Measurements from ENCODE around the gene FABP6.

FABP6 gene

DNA sequence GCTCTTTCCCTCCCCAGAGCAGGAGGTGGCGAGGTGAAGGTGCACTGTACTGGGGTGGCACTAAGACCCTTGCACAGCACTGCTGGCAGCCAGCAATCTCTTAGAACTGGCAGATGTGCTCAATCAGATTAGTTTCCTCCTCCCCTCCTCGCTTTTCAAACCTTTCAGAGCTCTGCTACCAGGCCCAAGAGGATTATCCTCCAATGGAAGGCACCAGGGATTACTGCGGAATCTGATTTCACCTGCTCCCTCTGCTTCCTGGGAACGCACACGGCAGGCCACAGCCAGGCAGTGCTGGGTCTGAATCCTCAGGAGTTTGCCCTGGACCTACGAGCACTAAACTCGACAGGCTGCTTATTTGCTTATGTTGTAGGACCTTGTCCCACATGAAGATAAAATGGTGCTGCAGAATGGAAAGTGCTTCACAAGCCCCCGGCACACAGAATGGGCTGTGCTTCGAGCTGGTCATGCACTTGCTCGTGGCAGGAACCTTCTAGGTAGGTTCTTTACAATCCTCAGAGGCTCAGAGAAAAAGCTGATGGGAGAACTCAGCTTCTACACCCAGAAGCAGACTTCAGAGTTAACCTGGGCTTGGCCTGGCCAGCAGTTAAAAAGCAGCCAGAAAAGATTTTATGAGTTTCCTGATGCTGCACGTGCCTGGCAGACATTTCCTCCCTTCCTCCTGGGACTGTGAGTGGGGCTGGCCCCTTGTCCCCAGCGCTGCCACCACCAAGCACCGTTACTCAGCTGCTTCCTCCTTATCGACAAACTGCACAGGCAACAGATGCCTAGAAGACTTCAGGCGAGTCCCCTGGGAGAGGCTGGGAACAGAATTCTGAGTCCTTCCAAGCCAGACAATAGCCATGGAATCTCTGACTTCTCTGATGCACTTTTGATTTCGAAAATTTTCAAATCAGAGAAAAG lies 33.1 kb downstream of the FABP6 start:
- DNase-seq (ENCODE audit: low spot score) = no peak

DNA sequence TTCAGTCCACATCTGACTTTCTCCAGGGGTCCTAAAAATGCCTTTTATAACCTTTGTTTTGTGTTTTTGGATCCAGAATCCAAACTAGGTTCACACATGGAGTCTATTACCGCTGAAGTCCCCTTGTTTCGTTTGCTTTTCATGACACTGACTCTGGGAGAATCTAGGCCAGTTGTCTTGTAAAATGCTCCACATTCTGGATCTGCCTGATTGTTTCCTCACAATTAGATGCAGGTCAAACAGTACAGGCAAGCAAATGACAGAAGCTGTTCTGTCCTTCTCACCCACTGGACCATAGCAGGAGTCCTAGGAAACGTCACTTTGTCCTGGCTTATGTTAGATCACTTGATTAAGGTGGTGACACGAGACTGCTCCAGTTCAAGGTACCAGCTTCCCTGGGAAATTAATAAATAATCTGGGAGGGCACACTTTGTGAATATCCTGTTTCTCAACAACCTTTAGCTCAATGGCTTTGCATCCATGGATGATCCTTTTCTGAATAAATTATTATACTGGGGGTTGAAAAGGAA lies 34.1 kb downstream of the FABP6 start:
- no peak for DNase-seq (ENCODE audit: low spot score)

DNA sequence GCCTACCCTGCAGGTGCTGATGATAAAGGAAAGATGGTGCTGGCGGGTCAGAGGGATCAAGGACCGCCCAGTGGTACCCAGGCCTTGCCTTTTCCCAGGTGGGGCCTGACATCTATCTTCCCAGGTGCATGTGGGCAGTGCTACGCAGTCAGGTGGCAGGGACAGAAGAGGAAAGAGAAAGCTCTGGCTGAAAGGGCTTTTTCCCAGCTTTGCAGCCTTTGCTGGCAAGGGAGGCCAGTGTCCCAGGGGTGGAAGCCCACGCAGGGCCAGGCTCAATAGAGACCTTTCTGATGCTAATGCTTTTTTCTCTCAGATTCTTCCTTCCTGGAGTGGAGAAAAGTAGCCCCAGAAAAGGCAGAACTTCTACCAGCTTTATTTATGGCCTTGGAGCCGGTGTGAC lies 36.7 kb downstream of the FABP6 start:
- no peak for DNase-seq (ENCODE audit: low spot score)

DNA sequence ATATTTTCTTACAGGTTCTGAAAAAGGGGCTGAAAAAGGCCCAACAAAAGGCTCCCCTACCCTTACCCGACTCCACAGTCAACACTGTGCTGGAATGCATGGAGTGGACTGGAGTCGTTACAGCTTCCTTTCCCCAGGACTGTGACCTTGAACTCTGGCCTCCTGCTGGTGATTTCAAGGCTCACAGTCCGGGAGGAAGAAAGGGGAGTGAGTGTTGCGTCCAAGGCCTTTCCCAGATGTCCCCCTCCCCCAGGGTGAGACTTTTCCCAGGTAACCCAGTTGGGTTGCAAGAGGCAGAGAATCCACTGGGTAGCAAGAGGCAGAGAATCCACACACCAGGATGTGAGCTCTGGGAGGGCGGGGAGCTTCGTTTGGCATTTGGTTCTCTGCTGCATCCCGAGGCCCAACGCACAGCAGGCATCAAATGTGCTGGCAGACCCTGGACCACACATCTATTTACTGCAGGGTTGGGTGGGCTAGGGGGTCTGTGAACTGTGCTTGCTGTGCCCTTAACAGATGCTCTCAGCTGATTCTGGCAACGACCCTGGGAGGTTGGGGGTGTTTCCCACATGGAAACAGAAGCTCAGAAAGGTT lies 37.5 kb downstream of the FABP6 start:
- no peak for DNase-seq (ENCODE audit: low spot score)

- DNase-seq (ENCODE audit: low spot score) = no peak
Observed at GRCh38 chr5:160268121-160268520, 38.8 kb downstream of the FABP6 start.

GRCh38 chr5:160269017-160269416 lies 39.7 kb downstream of the FABP6 start:
- no peak for DNase-seq (ENCODE audit: low spot score)

GRCh38 chr5:160270704-160271103 lies 41.4 kb downstream of the FABP6 start:
- DNase-seq (ENCODE audit: low spot score) = no peak

DNA sequence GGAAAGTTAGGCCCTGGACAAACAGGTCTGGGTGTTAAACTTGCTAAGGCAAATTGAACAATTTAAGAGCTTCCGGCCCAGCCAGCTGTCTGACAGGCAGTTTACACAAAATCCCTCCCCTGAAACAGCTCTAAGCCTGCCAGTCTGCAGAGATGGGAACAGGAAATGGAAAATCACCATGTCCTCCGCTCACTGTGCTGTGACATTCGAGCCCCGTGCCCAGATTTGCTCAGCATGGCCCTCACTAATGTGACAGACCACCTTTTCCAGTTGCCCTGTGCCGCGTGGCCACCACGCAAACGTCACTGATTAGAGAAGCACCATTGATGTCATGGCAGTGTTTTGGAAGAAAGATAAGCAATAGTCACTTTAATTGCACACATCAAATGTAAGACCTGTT lies 42.1 kb downstream of the FABP6 start:
- no peak for DNase-seq (ENCODE audit: low spot score)

- no peak for DNase-seq (ENCODE audit: low spot score)
Observed at GRCh38 chr5:160271836-160272235, 42.5 kb downstream of the FABP6 start.

- DNase-seq (ENCODE audit: low spot score) = no peak
Observed at GRCh38 chr5:160272264-160272663, 43.0 kb downstream of the FABP6 start.

DNA sequence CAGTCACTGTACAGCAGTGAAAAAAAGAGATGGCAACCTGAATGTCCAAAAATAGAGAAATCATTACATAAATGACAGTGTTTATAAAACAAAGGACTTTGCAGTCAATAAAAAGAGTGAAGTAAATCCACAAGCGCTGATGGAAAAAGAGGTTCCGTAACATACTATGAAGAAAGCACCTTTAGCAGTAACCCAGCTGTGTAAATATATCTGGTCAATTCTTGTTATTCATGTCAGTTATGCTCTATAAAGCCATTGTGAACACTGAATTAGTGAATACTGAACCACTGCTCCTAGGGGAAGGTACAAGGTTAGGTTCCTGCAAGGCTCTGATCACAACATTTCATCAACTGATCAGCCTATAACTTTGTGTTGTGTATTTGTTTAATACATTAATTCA lies 43.6 kb downstream of the FABP6 start:
- no peak for DNase-seq (ENCODE audit: low spot score)

DNA sequence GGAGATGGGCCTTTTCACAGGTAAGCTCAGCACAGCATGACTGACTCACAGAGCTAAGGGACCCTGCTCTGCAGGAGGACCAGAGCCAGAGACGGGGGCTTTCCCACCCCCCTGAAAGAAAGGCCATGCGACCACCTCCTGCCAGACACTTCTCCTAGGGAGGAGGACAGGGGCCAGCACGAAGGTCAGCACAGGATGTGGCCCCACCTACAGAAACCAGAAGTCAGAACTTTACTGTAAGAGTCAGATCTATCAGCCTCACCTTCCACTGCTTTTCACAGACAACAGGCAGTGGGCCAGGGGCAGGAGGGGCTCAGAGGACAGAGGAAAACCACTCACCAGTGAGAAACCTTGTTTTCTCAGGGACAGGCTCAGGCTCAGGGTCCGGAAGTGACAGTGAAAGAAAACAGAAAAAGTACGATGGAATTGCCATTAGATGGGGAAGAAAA lies 45.2 kb downstream of the FABP6 start:
- no peak for DNase-seq (ENCODE audit: low spot score)

- no peak for DNase-seq (ENCODE audit: low spot score)
Observed at GRCh38 chr5:160278343-160278742, 49.0 kb downstream of the FABP6 start.

DNA sequence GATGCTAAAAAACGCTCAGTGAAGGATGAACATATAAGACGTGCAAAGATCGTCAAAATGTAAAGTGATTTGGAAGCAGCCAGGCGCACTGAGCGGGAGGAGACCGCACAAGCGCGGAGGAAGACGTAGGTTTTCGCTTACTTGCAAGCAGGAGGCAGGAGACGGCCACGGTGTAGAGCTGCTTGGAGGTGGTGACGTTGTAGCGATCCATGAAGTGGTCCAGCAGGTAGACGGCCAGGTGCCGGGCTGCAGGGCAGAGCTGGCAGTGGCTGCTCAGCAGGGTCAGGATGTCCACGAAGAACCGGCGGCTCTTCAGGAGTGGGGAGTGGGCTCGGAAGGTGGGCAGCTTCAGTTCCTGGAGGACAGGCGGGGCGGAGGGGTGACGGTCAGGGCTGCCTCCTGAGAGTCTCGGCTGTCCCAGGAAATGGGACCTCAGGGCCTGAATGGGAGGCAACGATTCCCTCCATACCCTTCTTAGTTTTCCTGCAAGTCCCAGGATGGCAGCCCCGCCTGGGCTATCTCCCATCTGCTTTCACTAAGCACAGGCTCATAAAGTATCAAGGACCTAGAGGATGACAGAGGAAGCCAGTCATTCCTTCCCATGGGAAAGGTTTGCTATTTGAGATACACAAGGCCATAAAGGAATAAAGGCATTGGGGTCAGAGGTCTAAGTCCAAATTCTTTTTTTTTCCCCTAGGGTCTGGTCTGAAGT lies 51.2 kb downstream of the FABP6 start:
- peak; percentile 9 for DNase-seq (ENCODE audit: low spot score)

DNA sequence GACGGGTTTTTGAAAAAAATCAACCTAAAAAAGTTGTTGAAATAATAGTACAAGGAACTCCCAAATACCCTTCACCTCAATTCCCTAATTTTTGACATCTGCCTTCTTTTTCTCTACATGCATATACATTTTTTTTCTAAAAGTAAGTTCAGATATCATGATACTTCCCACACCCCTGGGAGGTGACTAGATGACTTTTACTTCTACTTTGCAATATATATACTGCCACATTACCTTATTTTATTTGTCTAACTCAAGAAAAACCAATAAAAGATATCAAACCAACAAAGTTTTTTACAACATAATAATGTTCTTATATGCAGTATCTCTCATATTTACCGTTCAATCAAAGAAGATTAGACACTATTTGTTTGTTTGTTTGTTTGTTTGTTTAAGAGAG lies 52.0 kb downstream of the FABP6 start:
- no peak for DNase-seq (ENCODE audit: low spot score)

GRCh38 chr5:160284291-160284873 lies 55.1 kb downstream of the FABP6 start:
- no peak for DNase-seq (ENCODE audit: low spot score)

DNA sequence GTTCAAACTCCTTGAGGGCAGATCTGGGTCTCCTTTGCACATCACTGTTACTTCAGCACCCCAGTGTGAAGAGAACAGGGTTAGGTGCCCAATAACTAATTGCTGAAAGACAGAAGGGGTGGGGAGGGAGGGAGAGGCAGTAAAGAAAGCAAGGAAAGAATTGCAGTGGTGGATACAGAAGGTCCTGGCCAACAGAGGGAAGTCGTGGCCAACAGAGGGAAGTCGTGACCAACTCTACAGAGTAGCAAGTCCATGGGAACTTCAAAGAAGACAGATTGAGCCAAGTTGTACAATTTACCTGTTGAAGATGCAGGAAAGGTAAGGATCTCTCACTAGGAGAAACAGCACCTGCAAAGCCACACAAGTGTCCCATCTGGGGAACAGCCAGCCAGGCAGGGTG lies 56.0 kb downstream of the FABP6 start:
- no peak for DNase-seq (ENCODE audit: low spot score)

DNA sequence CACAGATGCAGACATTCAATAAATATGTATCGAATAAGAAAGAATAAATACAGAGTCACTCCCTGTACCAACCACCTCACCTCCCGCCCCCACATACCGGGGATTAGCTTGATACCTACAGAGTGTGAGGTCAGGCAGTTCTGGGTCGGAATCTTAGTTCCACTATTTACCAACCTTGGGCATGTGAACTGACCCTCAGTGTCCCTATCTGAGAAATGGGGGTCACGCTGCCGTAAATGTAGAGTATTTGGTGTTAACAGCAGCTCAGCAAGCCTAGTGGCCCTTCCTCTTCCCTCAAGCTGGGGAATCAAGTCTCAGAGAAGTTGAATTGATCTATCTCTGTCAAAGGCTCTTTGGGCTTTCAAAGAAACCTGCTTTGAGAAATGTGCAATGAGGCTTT lies 57.6 kb downstream of the FABP6 start:
- no peak for DNase-seq (ENCODE audit: low spot score)

DNA sequence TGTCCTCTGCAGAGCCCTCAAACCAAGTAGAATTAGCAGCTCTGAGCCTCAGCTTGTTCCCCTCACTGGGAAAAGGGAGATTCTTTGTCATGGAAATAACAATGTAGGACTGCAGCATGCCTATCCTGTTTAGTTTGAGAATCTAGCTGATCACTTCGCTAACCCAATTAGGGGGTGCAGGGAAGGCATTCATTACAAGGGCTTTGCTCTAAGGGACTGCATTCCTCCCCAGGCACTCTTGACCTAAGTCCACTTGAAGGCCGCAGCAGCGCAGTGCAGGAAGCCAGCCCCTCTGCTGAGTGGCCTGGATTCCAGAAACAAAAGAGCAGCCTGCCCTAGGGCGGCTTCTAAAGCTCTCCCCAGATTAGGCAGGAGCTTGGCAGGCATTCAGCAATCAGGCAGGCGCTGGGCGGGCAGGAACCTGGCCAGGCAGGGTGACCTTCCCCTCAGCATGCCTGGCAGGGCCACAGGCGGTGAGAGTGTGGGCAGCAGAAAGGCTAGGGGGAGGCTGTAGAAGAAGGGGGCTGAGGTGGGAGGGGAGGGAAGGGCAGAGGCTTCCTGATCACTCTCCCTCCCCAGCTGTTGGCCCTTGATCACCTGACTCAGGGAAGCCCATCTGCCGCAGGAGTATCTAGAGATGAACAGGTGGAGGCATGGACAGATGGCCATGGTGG lies 58.2 kb downstream of the FABP6 start:
- DNase-seq (ENCODE audit: low spot score) = no peak
